Stimulated activated CD4-positive, alpha-beta T cell treated with anti-CD3 and anti-CD28 coated beads, Interleukin-12 subunit alpha, Interleukin-12 subunit beta, amount 100 ng/mL, for 24 hours (primary cell): ENCODE data around the gene LCMT2.

Experiments used
- DNase-seq, 2 experiments: peaks; one replicate each; pipeline ENCODE4 v3.0.0-alpha.2; 2020; ENCODE audit warnings: low read depth in 2 of 2

The LCMT2 gene

DNA sequence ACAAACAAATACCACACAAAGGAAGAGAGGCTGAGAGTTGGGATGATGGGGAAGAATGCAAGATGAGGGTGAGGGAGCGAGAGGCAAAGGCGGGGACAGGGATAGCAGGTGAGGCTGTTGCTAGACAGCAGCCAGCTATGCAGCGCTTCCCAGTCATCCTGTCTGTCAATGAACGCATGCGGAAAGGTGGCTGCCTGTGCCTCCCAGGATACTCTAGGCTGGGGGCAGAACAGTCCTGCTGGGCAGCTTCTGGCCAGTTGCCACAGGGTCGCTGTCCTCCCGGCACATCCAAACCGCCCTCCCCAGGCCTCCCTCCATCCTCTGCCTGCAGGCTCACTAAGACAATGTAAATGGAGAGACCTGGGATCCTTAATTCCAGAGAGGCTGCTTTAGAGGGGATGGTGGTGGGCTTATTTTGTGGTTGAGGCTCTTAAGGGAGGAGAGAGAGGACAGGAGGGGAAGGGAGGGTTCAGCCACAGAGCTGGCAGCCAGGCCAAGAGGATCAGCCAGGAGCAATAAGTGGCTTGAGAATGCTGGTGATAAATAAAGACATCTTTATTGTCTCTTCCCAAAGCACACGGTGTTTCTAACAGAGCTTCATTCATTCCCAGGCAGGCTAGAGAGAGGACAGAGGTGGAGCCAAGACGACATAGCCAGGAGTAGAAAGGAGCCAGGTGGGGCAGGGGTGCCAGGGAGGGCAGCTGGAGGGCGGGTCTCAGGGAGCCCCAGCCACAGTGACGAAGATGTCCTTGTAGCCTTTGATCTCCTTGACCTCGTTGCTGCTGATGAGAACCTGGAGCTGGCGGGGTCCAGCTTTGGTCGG lies 54.4 kb downstream of the LCMT2 start:
- no peak for DNase-seq

DNA sequence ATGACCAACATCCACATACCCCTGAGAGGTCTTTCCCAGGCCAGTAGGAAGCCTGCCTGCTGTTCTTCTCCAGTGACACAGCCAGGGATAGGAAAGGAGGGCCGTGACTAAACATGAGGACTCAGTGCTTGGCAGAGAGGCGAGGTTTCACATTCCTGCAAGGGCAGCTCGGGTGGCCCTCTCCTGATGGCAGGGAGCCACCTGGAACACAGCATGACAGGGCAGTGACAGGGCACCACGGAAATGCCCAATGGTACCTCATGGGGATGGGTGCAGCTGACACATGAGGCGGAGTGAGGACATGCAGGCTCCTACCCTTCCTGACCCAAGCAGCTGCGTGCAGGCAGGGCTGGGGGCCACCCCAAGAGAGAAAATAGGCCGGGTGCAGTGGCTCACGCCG lies 56.2 kb downstream of the LCMT2 start:
- DNase-seq: no peak
